Measurements from ENCODE around the gene DGKI. TPM values are rescaled to one million over a fixed set of nuclear protein-coding genes. Genes with fewer than 3 reads are reported as not detected.

The DGKI gene
- polyA plus RNA-seq, 2 donors = 0.09 to 0.12 TPM

- H3K9me3 ChIP-seq (ENCODE audit: control insufficient read depth in 2 of 2, insufficient read depth in 1 of 2, low read depth in 1 of 2, low read length in 1 of 2) = no peaks in the 10 kb centered on the region
- H3K4me3 ChIP-seq (ENCODE audit: low read depth in 1 of 2, low read length in 2 of 2) = no peak overlapping the region
- H3K27me3 ChIP-seq (ENCODE audit: control insufficient read depth in 1 of 2, insufficient read depth in 2 of 2, low read length in 2 of 2) = no peaks in the 10 kb centered on the region
- WGBS, 2 donors = 73% methylated on average over 3 of the region's 3 CpGs
- H3K36me3 ChIP-seq (ENCODE audit: control insufficient read depth in 2 of 2, insufficient read depth in 2 of 2, low read length in 1 of 2) = no peaks in the 10 kb centered on the region
- H3K4me1 ChIP-seq (ENCODE audit: control insufficient read depth in 2 of 2, insufficient read depth in 2 of 2, low read length in 1 of 2) = no peaks in the 10 kb centered on the region
- no peak overlapping the region for H3K27ac ChIP-seq (ENCODE audit: low read depth in 2 of 2, low read length in 1 of 2)
These were observed 405.3 kb downstream of the DGKI start for GRCh38 chr7:137441451-137441850.

- H3K27ac ChIP-seq (ENCODE audit: low read depth in 2 of 2, low read length in 1 of 2) = no peak overlapping the region
- H3K4me3 ChIP-seq (ENCODE audit: low read depth in 1 of 2, low read length in 2 of 2) = no peak overlapping the region
- no peaks in the 10 kb centered on the region for H3K9me3 ChIP-seq (ENCODE audit: control insufficient read depth in 2 of 2, insufficient read depth in 1 of 2, low read depth in 1 of 2, low read length in 1 of 2)
- no peaks in the 10 kb centered on the region for H3K4me1 ChIP-seq (ENCODE audit: control insufficient read depth in 2 of 2, insufficient read depth in 2 of 2, low read length in 1 of 2)
- no peaks in the 10 kb centered on the region for H3K27me3 ChIP-seq (ENCODE audit: control insufficient read depth in 1 of 2, insufficient read depth in 2 of 2, low read length in 2 of 2)
- 63 to 76% methylated on average over 6 of the region's 6 CpGs for WGBS, 2 donors
- H3K36me3 ChIP-seq (ENCODE audit: control insufficient read depth in 2 of 2, insufficient read depth in 2 of 2, low read length in 1 of 2) = no peaks in the 10 kb centered on the region
These were observed 406.6 kb downstream of the DGKI start for GRCh38 chr7:137439829-137440825.

- H3K27me3 ChIP-seq (ENCODE audit: control insufficient read depth in 1 of 2, insufficient read depth in 2 of 2, low read length in 2 of 2) = no peaks in the 10 kb centered on the region
- H3K27ac ChIP-seq (ENCODE audit: low read depth in 2 of 2, low read length in 1 of 2) = no peak overlapping the region
- no peaks in the 10 kb centered on the region for H3K4me1 ChIP-seq (ENCODE audit: control insufficient read depth in 2 of 2, insufficient read depth in 2 of 2, low read length in 1 of 2)
- H3K4me3 ChIP-seq (ENCODE audit: low read depth in 1 of 2, low read length in 2 of 2) = no peak overlapping the region
- no peaks in the 10 kb centered on the region for H3K36me3 ChIP-seq (ENCODE audit: control insufficient read depth in 2 of 2, insufficient read depth in 2 of 2, low read length in 1 of 2)
- no peaks in the 10 kb centered on the region for H3K9me3 ChIP-seq (ENCODE audit: control insufficient read depth in 2 of 2, insufficient read depth in 1 of 2, low read depth in 1 of 2, low read length in 1 of 2)
These were observed 411.8 kb downstream of the DGKI start for GRCh38 chr7:137434946-137435345.

GRCh38 chr7:137434530-137434929 is 412.2 kb downstream of the DGKI start:
- Histone ChIP-seq H3K9me3 (ENCODE audit: control insufficient read depth in 2 of 2, insufficient read depth in 1 of 2, low read depth in 1 of 2, low read length in 1 of 2) (no peaks in the 10 kb centered on the region), H3K4me1 (ENCODE audit: control insufficient read depth in 2 of 2, insufficient read depth in 2 of 2, low read length in 1 of 2) (no peaks in the 10 kb centered on the region), H3K27ac (ENCODE audit: low read depth in 2 of 2, low read length in 1 of 2) (no peak overlapping the region), H3K36me3 (ENCODE audit: control insufficient read depth in 2 of 2, insufficient read depth in 2 of 2, low read length in 1 of 2) (no peaks in the 10 kb centered on the region), H3K27me3 (ENCODE audit: control insufficient read depth in 1 of 2, insufficient read depth in 2 of 2, low read length in 2 of 2) (no peaks in the 10 kb centered on the region), H3K4me3 (ENCODE audit: low read depth in 1 of 2, low read length in 2 of 2) (no peak overlapping the region)

GRCh38 chr7:137423321-137423720 is 423.5 kb downstream of the DGKI start:
- Histone ChIP-seq H3K4me3 (ENCODE audit: low read depth in 1 of 2, low read length in 2 of 2) (no peak overlapping the region), H3K9me3 (ENCODE audit: control insufficient read depth in 2 of 2, insufficient read depth in 1 of 2, low read depth in 1 of 2, low read length in 1 of 2) (no peaks in the 10 kb centered on the region), H3K36me3 (ENCODE audit: control insufficient read depth in 2 of 2, insufficient read depth in 2 of 2, low read length in 1 of 2) (no peaks in the 10 kb centered on the region), H3K27me3 (ENCODE audit: control insufficient read depth in 1 of 2, insufficient read depth in 2 of 2, low read length in 2 of 2) (no peaks in the 10 kb centered on the region), H3K4me1 (ENCODE audit: control insufficient read depth in 2 of 2, insufficient read depth in 2 of 2, low read length in 1 of 2) (no peaks in the 10 kb centered on the region), H3K27ac (ENCODE audit: low read depth in 2 of 2, low read length in 1 of 2) (no peak overlapping the region)

GRCh38 chr7:137421366-137421765 is 425.4 kb downstream of the DGKI start:
- 47 to 50% methylated on average over 3 of the region's 3 CpGs for WGBS, 2 donors
- Histone ChIP-seq H3K4me1 (ENCODE audit: control insufficient read depth in 2 of 2, insufficient read depth in 2 of 2, low read length in 1 of 2) (no peaks in the 10 kb centered on the region), H3K9me3 (ENCODE audit: control insufficient read depth in 2 of 2, insufficient read depth in 1 of 2, low read depth in 1 of 2, low read length in 1 of 2) (no peaks in the 10 kb centered on the region), H3K36me3 (ENCODE audit: control insufficient read depth in 2 of 2, insufficient read depth in 2 of 2, low read length in 1 of 2) (no peaks in the 10 kb centered on the region), H3K27me3 (ENCODE audit: control insufficient read depth in 1 of 2, insufficient read depth in 2 of 2, low read length in 2 of 2) (no peaks in the 10 kb centered on the region), H3K4me3 (ENCODE audit: low read depth in 1 of 2, low read length in 2 of 2) (no peak overlapping the region), H3K27ac (ENCODE audit: low read depth in 2 of 2, low read length in 1 of 2) (no peak overlapping the region)

GRCh38 chr7:137418841-137419240 is 427.9 kb downstream of the DGKI start:
- Histone ChIP-seq H3K4me1 (ENCODE audit: control insufficient read depth in 2 of 2, insufficient read depth in 2 of 2, low read length in 1 of 2) (no peaks in the 10 kb centered on the region), H3K9me3 (ENCODE audit: control insufficient read depth in 2 of 2, insufficient read depth in 1 of 2, low read depth in 1 of 2, low read length in 1 of 2) (no peaks in the 10 kb centered on the region), H3K27me3 (ENCODE audit: control insufficient read depth in 1 of 2, insufficient read depth in 2 of 2, low read length in 2 of 2) (no peaks in the 10 kb centered on the region), H3K36me3 (ENCODE audit: control insufficient read depth in 2 of 2, insufficient read depth in 2 of 2, low read length in 1 of 2) (no peaks in the 10 kb centered on the region), H3K4me3 (ENCODE audit: low read depth in 1 of 2, low read length in 2 of 2) (no peak overlapping the region), H3K27ac (ENCODE audit: low read depth in 2 of 2, low read length in 1 of 2) (no peak overlapping the region)
- WGBS, 2 donors = 70 to 80% methylated on average over 2 of the region's 2 CpGs

GRCh38 chr7:137417464-137417863 is 429.3 kb downstream of the DGKI start:
- WGBS, 2 donors = 57 to 61% methylated on average over 2 of the region's 2 CpGs
- no peaks in the 10 kb centered on the region for H3K36me3 ChIP-seq (ENCODE audit: control insufficient read depth in 2 of 2, insufficient read depth in 2 of 2, low read length in 1 of 2)
- H3K27me3 ChIP-seq (ENCODE audit: control insufficient read depth in 1 of 2, insufficient read depth in 2 of 2, low read length in 2 of 2) = no peaks in the 10 kb centered on the region
- H3K4me3 ChIP-seq (ENCODE audit: low read depth in 1 of 2, low read length in 2 of 2) = no peak overlapping the region
- H3K9me3 ChIP-seq (ENCODE audit: control insufficient read depth in 2 of 2, insufficient read depth in 1 of 2, low read depth in 1 of 2, low read length in 1 of 2) = no peaks in the 10 kb centered on the region
- H3K4me1 ChIP-seq (ENCODE audit: control insufficient read depth in 2 of 2, insufficient read depth in 2 of 2, low read length in 1 of 2) = no peaks in the 10 kb centered on the region
- no peak overlapping the region for H3K27ac ChIP-seq (ENCODE audit: low read depth in 2 of 2, low read length in 1 of 2)

GRCh38 chr7:137413901-137414300 is 432.9 kb downstream of the DGKI start:
- no peaks in the 10 kb centered on the region for H3K36me3 ChIP-seq (ENCODE audit: control insufficient read depth in 2 of 2, insufficient read depth in 2 of 2, low read length in 1 of 2)
- 32 to 48% methylated on average over 1 of the region's 1 CpG for WGBS, 2 donors
- no peaks in the 10 kb centered on the region for H3K4me1 ChIP-seq (ENCODE audit: control insufficient read depth in 2 of 2, insufficient read depth in 2 of 2, low read length in 1 of 2)
- no peak overlapping the region for H3K27ac ChIP-seq (ENCODE audit: low read depth in 2 of 2, low read length in 1 of 2)
- no peak overlapping the region for H3K4me3 ChIP-seq (ENCODE audit: low read depth in 1 of 2, low read length in 2 of 2)
- H3K9me3 ChIP-seq (ENCODE audit: control insufficient read depth in 2 of 2, insufficient read depth in 1 of 2, low read depth in 1 of 2, low read length in 1 of 2) = no peaks in the 10 kb centered on the region
- no peaks in the 10 kb centered on the region for H3K27me3 ChIP-seq (ENCODE audit: control insufficient read depth in 1 of 2, insufficient read depth in 2 of 2, low read length in 2 of 2)

GRCh38 chr7:137411446-137411845 is 435.3 kb downstream of the DGKI start:
- Histone ChIP-seq H3K27me3 (ENCODE audit: control insufficient read depth in 1 of 2, insufficient read depth in 2 of 2, low read length in 2 of 2) (no peaks in the 10 kb centered on the region), H3K4me1 (ENCODE audit: control insufficient read depth in 2 of 2, insufficient read depth in 2 of 2, low read length in 1 of 2) (no peaks in the 10 kb centered on the region), H3K4me3 (ENCODE audit: low read depth in 1 of 2, low read length in 2 of 2) (no peak overlapping the region), H3K9me3 (ENCODE audit: control insufficient read depth in 2 of 2, insufficient read depth in 1 of 2, low read depth in 1 of 2, low read length in 1 of 2) (no peaks in the 10 kb centered on the region), H3K36me3 (ENCODE audit: control insufficient read depth in 2 of 2, insufficient read depth in 2 of 2, low read length in 1 of 2) (no peaks in the 10 kb centered on the region), H3K27ac (ENCODE audit: low read depth in 2 of 2, low read length in 1 of 2) (no peak overlapping the region)
- WGBS, 2 donors = 70 to 71% methylated on average over 3 of the region's 3 CpGs
